ENCODE measurements around the gene RAB25.
A peak's percentile ranks its signal among the peaks of the same experiment; 100 is the strongest.
"Not testable (repeated sequence)": the region's sequence is repeated elsewhere in the genome, so short reads cannot be mapped to it uniquely, and the experiment has no call there.

The RAB25 gene

GRCh38 chr1:156104065-156104810 lies 43.3 kb downstream of the RAB25 start:
- peak; percentile 75 for DNase-seq

- peak; percentile 79 for DNase-seq
Measured at GRCh38 chr1:156104861-156105832, 44.2 kb downstream of the RAB25 start.

DNA sequence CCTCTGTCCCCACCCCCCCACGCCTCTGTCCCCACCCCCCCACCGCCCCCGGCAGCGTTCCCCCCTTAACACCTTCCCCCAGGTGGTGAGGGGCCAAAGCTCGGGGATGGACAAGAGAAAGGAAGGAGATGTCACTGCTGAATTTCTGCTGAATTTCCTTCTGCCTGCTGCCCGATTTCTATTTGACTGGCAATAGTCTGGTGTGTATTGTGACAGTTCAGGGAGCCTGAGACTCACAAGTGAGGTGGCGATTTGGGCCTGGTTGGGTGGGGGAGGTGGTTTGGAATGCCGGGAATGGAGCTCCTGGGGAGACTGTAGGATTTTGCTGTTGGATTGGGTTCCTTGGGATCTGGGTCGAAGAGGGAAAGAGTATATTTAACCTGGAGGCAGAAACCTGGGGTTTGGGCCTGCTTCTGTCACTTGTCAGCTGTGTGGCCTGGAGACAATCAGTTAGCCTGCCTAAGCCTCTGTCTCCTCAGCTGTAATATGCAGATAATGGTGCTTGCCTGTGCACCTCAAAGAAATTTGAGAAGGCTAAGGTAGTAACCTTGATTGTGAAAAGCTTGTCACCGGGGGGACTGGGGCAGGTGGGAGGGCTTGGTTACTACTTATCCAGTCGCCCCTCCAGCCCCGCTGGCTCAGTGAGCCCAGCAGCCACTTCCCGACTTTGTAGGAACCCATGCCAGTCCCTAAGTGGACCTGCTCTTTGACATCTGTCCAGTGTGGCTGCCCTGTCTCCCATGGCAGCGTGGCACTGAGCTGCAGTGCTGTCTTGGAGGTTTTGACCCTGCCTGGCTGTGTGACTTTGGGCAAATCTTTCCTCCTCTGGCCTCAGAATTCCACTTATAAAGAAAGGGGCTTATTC lies 45.9 kb downstream of the RAB25 start:
- peak; percentile 67 for DNase-seq

- DNase-seq, result no peak
Measured at GRCh38 chr1:156108057-156108456, 47.1 kb downstream of the RAB25 start.

DNA sequence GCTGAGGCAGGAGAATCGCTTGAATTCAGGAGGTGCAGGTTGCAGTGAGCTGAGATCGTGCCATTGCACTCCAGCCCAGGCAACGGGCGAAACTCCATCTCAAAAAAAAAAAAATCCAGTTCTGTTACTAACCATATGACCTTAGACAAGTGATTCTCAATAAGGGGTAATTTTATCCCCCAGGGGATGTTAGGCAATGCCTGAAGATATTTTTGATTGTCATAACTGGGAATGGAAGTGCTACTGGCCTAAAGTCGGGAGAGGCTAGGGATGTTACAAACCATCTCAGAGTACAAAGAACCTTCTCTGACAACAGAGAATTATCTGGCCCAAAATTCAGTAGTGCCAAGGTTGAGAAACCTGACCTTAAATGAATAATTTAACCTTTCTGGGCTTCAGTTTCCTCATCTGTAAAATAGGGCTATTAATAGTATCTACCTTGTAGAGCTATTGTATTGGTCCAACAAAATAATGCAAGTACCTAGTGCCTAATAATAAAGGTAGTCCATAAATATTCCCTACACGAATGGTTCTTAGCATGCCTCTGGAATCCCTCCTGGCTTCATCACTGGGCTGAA lies 47.8 kb downstream of the RAB25 start:
- DNase-seq, result no peak

DNA sequence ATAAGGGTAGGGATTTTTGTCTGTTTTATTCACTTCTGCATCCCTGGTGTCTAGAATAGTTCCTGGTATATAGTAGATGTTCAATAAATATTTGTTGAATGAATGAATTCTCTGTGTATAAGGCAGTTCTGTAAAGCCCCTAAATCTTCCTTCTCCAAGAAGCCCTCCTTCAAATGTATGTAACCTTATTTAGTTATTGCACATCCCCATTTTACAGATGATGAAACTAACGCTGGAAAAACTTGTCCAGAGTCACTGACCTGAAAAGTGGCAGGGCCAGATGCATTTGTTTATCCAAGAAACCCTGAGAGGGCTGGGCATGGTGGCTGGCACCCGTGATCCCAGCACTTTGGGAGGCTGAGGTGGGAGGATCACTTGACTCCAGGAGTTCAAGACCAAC lies 49.3 kb downstream of the RAB25 start:
- DNase-seq, result no peak

DNA sequence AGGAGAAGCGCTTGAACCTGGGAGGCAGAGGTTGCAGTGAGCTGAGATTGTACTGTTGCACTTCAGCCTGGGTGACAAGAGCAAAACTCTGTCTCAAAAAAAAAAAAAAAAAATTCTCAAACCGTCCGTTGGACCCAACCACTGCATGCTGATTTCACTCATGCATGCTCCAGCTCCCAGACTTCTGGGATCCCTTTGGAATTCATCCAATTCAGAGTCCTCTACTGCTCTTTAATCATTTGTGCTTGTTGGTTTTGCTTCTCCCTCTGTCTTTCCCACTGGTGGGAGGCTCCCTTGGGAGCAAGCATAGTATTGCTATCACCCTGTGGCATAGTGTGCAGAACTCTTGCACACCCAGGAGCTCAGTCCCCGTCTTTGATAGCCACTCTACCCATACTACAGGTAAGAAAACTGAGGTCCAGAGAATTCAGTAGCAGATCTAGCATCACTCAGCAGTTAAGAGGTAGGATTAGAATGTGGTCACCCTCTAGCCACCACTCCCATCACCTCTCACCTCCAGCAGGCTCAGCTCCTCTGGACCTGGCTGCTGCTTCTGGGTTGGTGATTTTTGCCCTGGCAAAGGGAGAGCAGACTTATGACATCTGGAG lies 50.5 kb downstream of the RAB25 start:
- DNase-seq, result no peak

- DNase-seq, result no peak
Measured at GRCh38 chr1:156112276-156113137, 51.5 kb downstream of the RAB25 start.

DNA sequence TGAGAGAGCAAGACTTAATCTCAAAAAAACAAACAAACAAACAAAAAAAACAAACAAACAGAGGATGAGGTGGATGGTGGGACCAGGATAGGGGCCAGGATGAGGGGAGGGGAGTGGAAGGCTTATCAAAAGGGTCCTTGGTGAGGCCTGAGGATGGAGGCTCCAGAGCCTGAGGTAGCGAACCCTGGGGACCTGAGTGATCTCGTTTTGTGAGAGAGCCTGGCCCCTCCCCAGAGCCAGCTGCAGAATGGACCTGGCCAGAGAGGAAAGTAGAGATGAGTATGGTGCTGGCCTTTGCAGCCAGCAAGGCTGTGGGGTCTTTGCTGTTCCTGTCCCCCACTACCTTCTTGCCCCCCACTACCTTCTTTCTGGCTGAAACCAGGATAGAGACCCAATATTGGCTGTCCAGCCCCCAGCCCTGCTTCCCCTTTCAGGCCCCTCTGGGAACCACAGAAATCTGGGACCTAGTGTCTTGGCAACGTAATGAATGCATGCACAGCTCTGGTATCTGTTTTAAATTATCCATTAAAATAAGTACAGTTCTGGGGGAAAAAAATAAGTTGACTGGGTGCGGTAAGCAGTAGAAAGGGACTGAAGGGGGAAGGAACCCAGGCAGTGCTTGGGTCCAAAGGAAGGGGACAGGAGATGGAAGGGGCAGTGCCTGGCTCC lies 52.5 kb downstream of the RAB25 start:
- peak; percentile 73 for DNase-seq

- DNase-seq, result peak; percentile 97
Measured at GRCh38 chr1:156114101-156114918, 53.4 kb downstream of the RAB25 start, which contains the start of gene LMNA. TSS of gene LMNA (plus strand) at chr1:156114711. CDS start at chr1:156114919, 208 bp downstream.

DNA sequence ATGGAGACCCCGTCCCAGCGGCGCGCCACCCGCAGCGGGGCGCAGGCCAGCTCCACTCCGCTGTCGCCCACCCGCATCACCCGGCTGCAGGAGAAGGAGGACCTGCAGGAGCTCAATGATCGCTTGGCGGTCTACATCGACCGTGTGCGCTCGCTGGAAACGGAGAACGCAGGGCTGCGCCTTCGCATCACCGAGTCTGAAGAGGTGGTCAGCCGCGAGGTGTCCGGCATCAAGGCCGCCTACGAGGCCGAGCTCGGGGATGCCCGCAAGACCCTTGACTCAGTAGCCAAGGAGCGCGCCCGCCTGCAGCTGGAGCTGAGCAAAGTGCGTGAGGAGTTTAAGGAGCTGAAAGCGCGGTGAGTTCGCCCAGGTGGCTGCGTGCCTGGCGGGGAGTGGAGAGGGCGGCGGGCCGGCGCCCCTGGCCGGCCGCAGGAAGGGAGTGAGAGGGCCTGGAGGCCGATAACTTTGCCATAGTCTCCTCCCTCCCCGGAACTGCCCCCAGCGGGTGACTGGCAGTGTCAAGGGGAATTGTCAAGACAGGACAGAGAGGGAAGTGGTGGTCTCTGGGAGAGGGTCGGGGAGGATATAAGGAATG lies 54.1 kb downstream of the RAB25 start:
- DNase-seq, result no peak

- DNase-seq, result peak; percentile 45
Measured at GRCh38 chr1:156115514-156116374, 54.8 kb downstream of the RAB25 start.

DNA sequence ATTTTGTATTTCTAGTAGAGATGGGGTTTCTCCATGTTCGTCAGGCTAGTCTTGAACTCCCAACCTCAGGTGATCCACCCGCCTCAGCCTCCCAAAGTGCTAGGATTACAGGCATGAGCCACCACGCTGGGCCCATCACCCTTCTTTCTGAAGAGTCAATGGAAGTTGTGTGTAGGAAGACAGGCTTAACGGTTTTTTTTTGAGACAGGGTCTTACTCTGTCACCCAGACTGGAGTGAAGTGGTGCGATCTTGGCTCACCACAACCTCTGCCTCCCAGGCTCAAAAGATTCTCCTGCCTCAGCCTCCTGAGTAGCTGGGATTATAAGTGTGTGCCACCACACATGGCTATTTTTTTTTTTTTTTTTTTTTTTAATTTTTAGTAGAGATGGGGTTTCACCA lies 55.8 kb downstream of the RAB25 start:
- not testable (repeated sequence) for DNase-seq

DNA sequence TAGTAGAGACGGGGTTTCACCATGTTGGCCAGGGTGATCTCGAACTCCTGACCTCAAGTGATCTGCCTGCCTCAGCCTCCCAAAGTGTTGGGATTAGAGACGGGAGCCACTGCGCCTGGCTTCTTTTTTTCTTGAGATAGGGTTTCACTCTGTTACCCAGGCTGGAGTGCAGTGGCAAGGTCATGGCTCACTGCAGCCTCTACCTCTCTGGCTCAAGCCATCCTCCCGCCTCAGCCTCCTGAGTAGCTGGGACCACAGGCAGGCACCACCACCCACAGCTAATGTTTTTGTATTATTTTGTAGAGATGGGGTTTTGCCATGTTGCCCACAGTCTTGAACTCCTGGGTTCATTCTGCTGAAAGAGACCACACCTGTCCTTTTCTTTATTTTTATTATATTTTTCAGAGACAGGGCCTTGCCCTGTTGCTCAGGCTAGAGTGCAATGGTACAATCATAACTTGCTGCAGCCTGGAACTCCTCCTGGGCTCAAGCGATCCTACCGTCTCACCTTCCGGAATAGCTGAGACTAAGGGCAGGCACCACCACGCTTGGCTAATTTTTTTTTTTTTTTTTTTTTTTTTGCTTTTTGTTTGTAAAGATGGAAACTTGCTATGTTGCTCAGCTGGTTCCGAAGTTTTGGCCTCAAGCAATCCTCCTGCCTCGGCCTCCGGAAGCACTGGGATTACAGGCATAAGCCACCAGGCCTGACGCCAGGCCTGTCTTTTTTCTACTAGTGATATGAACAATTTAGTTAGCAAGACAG lies 56.6 kb downstream of the RAB25 start:
- DNase-seq, result no peak

GRCh38 chr1:156118177-156118868 lies 57.4 kb downstream of the RAB25 start:
- no peak for DNase-seq

GRCh38 chr1:156119503-156120209 lies 58.7 kb downstream of the RAB25 start:
- DNase-seq, result peak; percentile 72

All from fibroblast of upper back skin (primary cell).